ENCODE measurements around the gene ADPRHL1. TPM values are rescaled to one million over a fixed set of nuclear protein-coding genes. Genes with fewer than 3 reads are reported as not detected.

The ADPRHL1 gene
- total RNA-seq, 1 experiment from 2014 or later, result 11.5 TPM

GRCh38 chr13:113402471-113403254, 50.6 kb downstream of the ADPRHL1 start:
- Histone ChIP-seq H3K9me2 (ENCODE audit: insufficient read depth) (no peaks in the 10 kb centered on the region), H3K9me3 (ENCODE audit: insufficient read depth, low read depth) (no peaks in the 10 kb centered on the region), H3K79me2 (ENCODE audit: low read depth) (no peaks in the 10 kb centered on the region), H3F3A (ENCODE audit: insufficient read depth, low read depth) (no peaks in the 10 kb centered on the region), H3K4me2 (no peak overlapping the region), H3K4me1 (replicated peaks; ENCODE audit: insufficient read depth) (peaks cover 10% of the 10 kb centered on the region; the same call in 1 of the 2 replicates), H4K20me1 (ENCODE audit: insufficient read depth) (no peaks in the 10 kb centered on the region), H3K4me3 (no peak overlapping the region), H2AFZ (no peak overlapping the region), H3K27me3 (ENCODE audit: insufficient read depth, low read depth) (peaks cover 23% of the 10 kb centered on the region), H3K36me3 (ENCODE audit: low read depth) (no peaks in the 10 kb centered on the region), H3K27ac (no peak overlapping the region)
- no peak for DNase-seq
- POLR2A ChIA-PET (ENCODE audit: unreplicated experiment), result no interaction called here
- no TSS peak for BruUV-seq (replicated peaks)
- CTCF ChIA-PET, result no interaction called here
- intact Hi-C loops (cut with micrococcal nuclease; ENCODE audit: unreplicated experiment), result no loop called here
- TF ChIP-seq, protein P1, sequence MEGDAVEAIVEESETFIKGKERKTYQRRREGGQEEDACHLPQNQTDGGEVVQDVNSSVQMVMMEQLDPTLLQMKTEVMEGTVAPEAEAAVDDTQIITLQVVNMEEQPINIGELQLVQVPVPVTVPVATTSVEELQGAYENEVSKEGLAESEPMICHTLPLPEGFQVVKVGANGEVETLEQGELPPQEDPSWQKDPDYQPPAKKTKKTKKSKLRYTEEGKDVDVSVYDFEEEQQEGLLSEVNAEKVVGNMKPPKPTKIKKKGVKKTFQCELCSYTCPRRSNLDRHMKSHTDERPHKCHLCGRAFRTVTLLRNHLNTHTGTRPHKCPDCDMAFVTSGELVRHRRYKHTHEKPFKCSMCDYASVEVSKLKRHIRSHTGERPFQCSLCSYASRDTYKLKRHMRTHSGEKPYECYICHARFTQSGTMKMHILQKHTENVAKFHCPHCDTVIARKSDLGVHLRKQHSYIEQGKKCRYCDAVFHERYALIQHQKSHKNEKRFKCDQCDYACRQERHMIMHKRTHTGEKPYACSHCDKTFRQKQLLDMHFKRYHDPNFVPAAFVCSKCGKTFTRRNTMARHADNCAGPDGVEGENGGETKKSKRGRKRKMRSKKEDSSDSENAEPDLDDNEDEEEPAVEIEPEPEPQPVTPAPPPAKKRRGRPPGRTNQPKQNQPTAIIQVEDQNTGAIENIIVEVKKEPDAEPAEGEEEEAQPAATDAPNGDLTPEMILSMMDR (conservative IDR thresholded peaks at IDR 0.05), result no peak
- TF ChIP-seq EZH2 (IDR thresholded peaks at IDR 0.05; ENCODE audit: low read depth), result no peak

DNA sequence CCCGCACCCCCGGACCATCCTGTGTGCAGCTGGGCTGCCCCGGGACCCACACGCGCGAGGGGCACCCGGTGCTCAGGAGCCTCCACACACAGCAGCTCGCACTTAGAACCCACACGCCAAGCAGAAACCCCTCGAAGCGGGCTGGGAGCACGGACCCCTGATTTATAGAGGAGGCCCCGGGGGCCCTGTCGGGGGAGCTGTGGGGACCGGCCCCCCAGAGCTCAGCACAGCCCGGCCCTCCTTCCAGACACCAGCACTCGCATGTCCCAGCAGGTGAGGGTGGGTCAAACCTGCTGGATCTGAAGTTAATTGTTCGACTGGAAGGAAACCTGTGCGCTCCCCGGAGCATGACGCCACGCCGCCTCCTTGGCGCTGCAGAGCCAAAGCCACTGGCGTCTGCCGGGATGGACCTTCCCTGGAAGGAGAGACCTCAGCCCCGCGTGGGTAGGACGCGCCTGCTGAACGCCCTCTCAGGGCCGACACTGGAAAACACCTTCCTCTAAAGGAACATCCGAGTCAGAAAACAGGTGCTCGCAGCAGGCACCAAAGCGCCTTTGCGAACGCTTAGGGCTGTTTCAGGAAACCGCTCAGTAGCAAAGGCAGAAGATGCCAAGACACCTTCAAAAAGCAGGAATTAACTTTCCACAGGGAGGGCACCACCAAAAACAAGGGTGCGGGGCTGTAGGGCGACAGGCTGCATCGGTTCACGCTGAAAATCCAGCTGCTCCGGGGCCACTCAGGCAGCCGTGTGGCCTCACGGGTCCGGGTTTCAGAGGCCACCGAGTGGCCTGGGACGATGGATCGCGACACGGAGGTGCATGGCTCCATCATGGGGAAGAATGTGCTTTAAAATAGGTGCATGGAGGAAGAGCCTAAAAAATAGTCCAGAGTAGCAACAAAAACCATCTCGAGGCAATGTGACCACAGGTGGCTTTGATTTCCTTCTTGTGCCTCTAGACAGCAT, 51.6 kb downstream of the ADPRHL1 start:
- no peak overlapping the region for H2AFZ ChIP-seq
- ChIA-PET POLR2A (ENCODE audit: unreplicated experiment) (no interaction called here), CTCF (no interaction called here)
- no peaks in the 10 kb centered on the region for H3K9me2 ChIP-seq (ENCODE audit: insufficient read depth)
- H3F3A ChIP-seq (ENCODE audit: insufficient read depth, low read depth), result no peaks in the 10 kb centered on the region
- H3K36me3 ChIP-seq (ENCODE audit: low read depth), result no peaks in the 10 kb centered on the region
- H3K9me3 ChIP-seq (ENCODE audit: insufficient read depth, low read depth), result no peaks in the 10 kb centered on the region
- intact Hi-C loops (cut with micrococcal nuclease; ENCODE audit: unreplicated experiment), result no loop called here
- H3K4me3 ChIP-seq, result no peak overlapping the region
- peaks cover 15% of the 10 kb centered on the region; the same call in 1 of the 2 replicates for H3K27me3 ChIP-seq (ENCODE audit: insufficient read depth, low read depth)
- H3K4me2 ChIP-seq, result no peak overlapping the region
- no peaks in the 10 kb centered on the region for H4K20me1 ChIP-seq (ENCODE audit: insufficient read depth)
- H3K4me1 ChIP-seq (replicated peaks; ENCODE audit: insufficient read depth), result peaks cover 10% of the 10 kb centered on the region; the same call in 1 of the 2 replicates
- no peak overlapping the region for H3K27ac ChIP-seq
- no TSS peak for BruUV-seq (replicated peaks)
- no peak for TF ChIP-seq EZH2 (IDR thresholded peaks at IDR 0.05; ENCODE audit: low read depth)
- TF ChIP-seq, protein P1 (conservative IDR thresholded peaks at IDR 0.05), result no peak
- no peaks in the 10 kb centered on the region for H3K79me2 ChIP-seq (ENCODE audit: low read depth)
- DNase-seq, result no peak

DNA sequence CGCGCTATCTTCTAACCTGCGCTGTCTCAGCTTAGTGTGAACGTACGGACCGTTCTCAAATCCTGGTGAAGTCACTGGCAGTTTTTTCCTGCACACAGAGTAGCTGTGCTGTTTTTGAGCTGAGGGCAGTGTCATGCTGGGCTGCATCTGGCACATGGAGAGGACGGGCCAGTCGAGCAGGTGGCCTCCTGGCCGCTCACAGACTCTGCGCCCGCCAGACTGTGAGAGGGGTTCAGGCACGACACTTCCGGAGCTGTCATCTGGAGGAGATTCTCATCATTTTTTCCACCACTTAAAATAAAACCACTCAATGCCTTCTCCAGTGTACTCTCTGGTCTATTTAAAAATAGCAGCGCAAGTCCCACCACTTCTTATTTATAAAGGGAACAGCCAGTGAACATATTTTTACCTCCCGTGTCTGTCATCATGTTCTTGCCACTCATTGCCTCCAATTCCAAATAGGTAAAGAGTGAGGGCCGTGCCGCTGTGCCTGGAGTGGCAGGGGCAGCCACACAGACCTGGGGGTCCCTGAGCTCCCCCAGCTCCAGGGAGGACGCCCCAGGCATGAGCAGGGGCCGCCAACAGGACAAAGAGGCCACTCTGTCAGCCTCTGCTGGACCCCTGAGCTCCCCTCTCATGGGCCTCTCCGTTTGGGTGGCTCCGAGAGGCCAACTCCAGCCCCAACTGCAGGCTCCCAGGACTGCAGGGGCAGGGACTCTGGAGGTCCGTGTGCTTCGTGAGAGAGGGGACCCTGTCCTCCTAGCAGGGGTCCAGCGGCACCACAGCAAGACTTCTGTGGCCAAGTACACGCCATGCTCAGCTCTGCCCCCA, 52.5 kb downstream of the ADPRHL1 start:
- H4K20me1 ChIP-seq (ENCODE audit: insufficient read depth), result no peaks in the 10 kb centered on the region
- H3K9me3 ChIP-seq (ENCODE audit: insufficient read depth, low read depth), result no peaks in the 10 kb centered on the region
- no peak overlapping the region for H2AFZ ChIP-seq
- H3K4me3 ChIP-seq, result no peak overlapping the region
- H3K36me3 ChIP-seq (ENCODE audit: low read depth), result no peaks in the 10 kb centered on the region
- no peaks in the 10 kb centered on the region for H3K79me2 ChIP-seq (ENCODE audit: low read depth)
- peaks cover 10% of the 10 kb centered on the region; the same call in 1 of the 2 replicates for H3K4me1 ChIP-seq (replicated peaks; ENCODE audit: insufficient read depth)
- no peaks in the 10 kb centered on the region for H3K9me2 ChIP-seq (ENCODE audit: insufficient read depth)
- peaks cover 13% of the 10 kb centered on the region; the same call in 1 of the 2 replicates for H3K27me3 ChIP-seq (ENCODE audit: insufficient read depth, low read depth)
- intact Hi-C loops (cut with micrococcal nuclease; ENCODE audit: unreplicated experiment), result no loop called here
- no peak for DNase-seq
- H3F3A ChIP-seq (ENCODE audit: insufficient read depth, low read depth), result no peaks in the 10 kb centered on the region
- no peak overlapping the region for H3K4me2 ChIP-seq
- CTCF ChIA-PET, result no interaction called here
- TF ChIP-seq, protein P1 (conservative IDR thresholded peaks at IDR 0.05), result no peak
- TF ChIP-seq EZH2 (IDR thresholded peaks at IDR 0.05; ENCODE audit: low read depth), result no peak
- no TSS peak for BruUV-seq (replicated peaks)
- no peak overlapping the region for H3K27ac ChIP-seq
- POLR2A ChIA-PET (ENCODE audit: unreplicated experiment), result no interaction called here
